ENCODE data around the gene CDC45.

Gene CDC45

DNA sequence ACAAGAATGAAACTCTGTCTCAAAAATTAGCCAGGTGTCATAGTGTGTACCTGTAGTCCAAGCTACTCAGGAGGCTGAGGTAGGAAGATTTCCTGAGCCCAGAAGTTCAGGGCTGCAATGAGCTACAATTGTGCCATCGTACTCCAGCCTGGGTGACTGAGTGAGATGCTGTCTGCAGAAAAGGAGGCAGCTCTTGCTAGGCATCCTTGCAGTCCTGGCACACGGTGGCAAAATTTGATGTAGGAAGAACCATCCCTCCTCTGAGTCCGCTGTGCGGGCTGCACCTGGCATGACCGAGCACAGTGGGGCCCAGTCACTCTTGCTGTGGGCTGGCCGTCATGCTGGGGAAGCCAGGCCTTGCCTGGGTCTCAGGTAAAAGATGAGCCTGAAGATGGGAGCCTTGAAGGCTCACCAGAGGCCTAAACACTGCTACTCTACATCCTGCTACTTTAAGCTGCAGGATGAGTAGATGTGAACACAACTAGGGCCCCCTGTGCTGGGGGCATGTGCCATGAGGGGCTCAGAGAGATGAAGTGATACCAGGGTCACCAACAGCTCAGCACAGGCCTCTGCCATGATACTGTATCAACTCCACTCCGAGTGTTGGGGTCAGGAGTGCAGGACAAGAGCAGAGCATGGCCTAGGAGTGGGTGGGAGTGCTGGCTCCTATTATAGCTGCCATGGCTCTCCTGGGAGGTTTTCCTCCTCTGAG is 18.6 kb downstream of the CDC45 start:
- DNase-seq: no peak

DNA sequence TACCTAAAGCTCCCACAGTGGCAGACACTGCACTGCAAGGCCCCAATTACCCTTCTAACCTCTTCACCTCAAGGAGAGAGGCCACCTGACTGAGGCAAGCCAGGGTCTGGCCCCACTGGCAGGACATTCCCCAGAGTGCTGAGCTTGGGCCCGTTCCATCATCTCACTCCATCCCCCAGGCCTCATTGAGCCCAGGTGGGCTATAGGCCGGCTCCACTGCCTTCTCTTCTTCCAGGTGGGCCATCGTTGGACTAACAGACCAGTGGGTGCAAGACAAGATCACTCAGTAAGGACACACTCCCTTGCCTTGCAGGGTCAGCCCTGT is 19.1 kb downstream of the CDC45 start:
- no peak for DNase-seq

DNA sequence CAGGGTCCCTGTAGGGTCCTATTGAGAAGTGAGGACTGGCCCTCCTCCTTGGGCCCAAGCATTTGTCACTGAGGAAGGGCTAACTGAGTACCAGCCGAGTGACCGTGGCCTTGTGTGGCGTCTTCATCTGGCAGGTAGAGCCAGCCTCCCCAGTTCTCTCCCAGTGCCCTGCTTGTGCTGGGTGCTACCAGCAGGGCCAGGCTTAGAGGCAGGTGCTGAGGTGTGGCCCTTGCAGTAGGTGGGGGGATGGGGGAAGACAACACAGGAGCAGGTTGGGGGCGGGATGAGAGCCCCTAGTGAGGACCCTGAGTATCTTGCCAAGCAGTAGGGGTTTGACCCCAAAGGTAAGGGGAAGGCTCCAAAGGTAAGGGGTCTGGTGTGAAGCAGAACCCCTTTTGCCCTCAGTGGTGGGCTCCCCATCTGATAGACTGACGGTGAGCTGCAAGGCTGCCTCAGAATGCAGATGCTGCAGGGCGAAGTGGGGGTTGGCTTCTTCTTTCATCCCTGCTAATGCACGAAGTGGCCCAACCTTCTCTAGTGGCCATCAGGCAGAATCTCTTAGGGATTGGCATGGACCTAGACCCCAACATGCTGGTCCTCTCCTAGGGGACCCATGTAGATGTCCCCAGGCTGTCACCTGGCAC is 19.6 kb downstream of the CDC45 start:
- no peak for DNase-seq

DNA sequence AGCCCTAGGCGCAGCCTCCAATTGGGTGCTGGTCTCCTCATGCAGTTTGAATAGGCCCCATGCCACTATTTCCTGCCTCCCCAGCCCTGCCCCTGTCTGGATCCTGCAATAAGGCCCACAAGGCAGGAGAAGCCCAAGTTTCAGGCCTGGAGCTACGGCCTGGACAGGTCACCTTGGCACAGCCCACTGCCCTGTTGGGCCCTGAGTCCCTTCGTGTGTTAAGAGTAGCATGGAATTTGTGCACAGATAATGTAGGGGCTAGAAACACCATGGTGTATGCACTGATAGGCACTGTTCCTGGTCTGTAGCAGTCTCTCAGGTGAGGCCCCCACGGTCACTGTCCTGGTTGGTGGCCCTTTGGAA is 20.1 kb downstream of the CDC45 start:
- no peak for DNase-seq

DNA sequence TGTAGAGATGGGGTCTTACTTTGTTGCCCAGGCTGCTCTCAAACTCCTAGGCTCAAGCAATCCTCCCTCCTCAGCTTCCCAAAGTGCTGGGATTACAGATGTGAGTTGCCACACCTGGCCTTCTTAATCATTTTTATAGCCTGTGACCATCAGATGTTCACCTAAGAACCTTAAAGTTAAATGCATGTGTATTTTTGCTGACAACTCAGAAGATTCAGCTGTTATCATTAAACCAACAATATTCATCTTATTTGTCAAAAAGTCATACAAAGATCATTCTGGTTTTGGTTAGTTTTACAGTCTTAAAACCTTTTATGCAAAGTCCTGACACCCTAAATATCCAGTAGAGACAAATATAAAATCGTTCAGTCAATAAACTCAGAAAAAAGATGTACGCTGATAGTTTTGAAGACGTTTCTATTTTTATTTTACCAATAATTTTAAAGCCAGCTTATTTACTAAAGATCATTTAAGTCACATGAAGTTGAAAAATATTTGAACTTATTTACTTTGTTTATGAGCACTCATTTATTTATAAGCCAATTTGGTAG is 22.3 kb downstream of the CDC45 start:
- no peak for DNase-seq

DNA sequence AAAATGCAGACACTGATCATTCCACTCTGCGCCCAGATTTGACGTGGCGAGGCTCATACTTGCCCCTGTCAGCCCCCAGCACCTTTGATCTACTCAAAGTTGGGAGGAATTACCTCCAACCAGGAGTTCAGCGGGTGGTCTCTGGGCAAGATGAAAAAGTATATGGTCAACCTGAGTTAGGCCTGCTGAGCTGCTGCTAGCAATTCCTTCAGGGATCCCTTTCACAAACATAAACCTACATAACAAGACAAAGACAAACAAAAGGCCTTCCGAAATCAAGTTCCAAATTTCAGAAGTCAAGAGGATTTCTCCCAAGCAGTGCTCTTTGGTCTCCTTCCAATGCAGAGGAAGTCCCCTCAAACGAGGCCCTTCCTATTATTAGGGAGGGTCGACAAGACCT is 23.6 kb downstream of the CDC45 start:
- DNase-seq: no peak

GRCh38 chr22:19503869-19504268 is 24.1 kb downstream of the CDC45 start:
- DNase-seq: no peak

DNA sequence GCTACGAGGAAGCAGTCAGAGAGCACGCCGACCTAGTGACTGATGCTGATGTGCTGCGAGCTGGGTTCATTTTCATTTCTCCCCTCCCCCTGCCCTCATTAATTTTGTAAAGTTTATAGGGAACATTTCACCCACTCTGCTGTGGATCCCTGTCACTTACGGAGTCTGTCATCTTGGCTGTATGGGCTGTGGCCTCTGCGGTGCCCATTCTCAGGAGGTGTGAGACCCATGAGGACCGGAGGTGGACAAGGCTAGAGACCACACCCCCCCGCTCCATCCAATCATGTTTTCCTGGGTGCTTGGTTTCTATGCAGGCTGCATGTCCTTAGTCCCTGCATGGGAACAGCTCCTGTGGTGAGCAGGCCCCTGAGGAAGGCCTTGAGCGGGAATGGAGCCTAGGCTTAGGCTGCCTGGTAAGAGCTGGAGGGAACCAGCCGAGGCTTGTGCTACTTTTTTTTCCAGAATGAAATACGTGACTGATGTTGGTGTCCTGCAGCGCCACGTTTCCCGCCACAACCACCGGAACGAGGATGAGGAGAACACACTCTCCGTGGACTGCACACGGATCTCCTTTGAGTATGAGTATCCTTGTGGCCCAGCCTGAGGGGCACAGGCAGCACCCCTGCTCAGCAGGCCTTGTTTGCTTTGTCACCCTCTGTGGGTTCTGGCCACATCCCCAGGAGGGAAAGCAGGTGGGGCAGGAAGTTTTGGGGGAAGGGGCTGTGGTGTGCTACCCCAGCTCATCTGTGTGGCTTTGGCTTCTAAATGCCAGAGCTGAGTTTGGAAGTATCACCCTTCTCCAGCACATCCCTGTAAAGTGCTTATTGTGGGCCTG is 25.4 kb downstream of the CDC45 start:
- DNase-seq: no peak

DNA sequence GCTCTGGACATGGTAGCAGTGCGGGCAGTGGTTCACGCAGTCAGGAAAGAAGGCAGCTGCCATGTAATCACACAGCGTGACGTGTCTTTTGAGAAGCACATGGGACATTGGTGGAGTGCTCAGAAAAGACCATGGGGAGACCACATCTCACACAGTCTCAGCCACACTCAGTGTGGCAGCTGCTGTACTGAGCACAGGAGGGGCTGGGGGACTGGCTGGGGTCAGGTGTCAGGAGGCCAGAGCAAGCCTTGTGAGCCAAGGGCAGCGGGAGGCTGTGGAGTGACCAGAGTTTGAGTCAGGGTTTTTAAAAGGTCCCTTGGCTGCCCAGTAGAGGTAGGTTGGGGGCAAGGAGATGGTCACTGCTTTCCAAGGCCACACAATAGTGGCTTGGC is 26.0 kb downstream of the CDC45 start:
- no peak for DNase-seq

GRCh38 chr22:19506212-19506611 is 26.5 kb downstream of the CDC45 start:
- no peak for DNase-seq

GRCh38 chr22:19507534-19507861 is 27.8 kb downstream of the CDC45 start:
- DNase-seq: no peak

DNA sequence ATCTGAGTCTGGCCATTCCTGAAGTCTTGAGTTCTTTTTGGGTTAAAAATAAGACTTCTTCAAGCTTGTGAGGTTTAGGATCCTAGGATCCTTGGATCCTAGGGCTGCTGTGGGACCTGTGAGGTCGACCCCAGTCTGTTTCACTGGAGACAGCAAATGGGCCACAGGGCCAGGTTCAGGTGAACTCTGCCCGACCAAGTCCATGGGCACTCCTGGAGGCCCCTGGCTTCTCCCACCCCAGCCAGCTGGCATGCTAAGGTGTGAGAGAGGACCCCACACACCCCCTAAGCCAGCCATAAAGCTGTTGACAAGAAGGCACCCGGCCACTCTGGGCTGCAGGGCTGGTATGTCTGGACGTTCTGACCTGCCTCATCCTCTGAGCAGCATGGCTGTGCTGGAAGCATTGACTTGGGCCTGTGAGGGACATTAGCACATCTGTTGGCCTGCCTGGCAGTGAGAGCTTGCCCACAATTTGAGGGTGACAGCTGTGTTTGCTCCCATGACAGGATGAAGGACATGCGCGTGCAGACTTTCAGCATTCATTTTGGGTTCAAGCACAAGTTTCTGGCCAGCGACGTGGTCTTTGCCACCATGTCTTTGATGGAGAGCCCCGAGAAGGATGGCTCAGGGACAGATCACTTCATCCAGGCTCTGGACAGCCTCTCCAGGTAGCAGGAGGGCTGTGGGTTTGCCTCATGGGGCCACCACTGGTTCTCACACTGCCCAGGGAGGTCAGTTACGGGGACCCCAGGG is 28.5 kb downstream of the CDC45 start:
- no peak for DNase-seq

GRCh38 chr22:19509191-19509590 is 29.5 kb downstream of the CDC45 start:
- DNase-seq: no peak

- DNase-seq: no peak
These were observed 30.2 kb downstream of the CDC45 start for GRCh38 chr22:19509923-19510322.

GRCh38 chr22:19510919-19511341 is 31.2 kb downstream of the CDC45 start:
- no peak for DNase-seq

- DNase-seq: no peak
These were observed 34.1 kb downstream of the CDC45 start for GRCh38 chr22:19513823-19514222.

GRCh38 chr22:19514831-19515565 is 35.3 kb downstream of the CDC45 start:
- DNase-seq: peak; percentile 65 to 94 (median 78)

- peak in 1 of 3 experiments; percentile 46 for DNase-seq
These were observed 36.1 kb downstream of the CDC45 start for GRCh38 chr22:19515654-19516377.

DNA sequence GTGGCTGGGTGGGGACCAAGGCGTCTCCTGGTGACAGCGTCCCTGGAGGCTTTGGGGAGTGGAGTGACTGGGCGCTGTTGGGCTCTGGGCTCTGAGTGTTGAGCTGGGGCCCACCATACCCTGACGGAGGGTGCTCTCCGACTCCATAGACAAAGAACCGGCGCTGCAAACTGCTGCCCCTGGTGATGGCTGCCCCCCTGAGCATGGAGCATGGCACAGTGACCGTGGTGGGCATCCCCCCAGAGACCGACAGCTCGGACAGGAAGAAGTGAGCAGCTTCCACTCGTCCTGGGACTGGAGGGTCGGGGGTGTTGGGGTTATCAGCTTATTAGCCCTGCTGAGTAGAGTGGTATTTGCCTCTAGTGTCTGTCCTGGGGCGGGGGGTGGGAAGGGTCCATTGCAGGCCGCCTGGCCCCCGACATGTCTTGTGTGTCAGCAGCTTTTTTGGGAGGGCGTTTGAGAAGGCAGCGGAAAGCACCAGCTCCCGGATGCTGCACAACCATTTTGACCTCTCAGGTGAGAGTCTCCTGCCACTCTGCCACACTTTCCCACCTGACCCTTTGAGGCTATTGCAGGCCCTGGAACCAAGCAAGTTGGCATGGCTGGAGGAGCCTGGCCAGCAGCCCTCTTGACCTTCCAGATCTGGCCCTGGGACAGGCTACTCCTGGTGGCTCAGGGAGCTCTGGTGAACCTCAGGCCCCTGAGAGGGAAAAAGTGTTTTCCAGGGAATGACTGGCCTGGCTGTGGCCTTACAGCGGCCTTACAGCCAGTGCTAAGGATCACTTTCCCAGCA is 36.9 kb downstream of the CDC45 start:
- DNase-seq: no peak

DNA sequence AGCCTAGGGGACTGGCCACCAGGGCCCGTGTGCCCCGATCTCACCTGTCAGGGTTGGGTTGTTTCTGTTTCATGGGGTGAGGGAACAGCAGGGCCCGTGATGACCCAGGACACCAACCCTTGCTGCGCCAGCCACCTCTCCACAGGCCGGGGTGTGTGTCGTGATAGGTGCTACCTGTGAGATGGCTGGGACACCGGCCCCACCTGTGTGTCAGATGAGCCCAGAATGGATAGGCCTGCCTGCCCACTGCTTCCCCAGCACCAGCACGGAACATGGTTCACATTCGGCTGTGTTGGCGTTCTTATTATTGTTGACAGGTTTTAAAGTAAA is 37.4 kb downstream of the CDC45 start:
- no peak for DNase-seq

All from NCI-H1417 (cell line).